GM21526 (cell line): ENCODE data around the gene ZNF33B.
A peak's percentile ranks its signal among the peaks of the same experiment; 100 is the strongest.
"Not testable (repeated sequence)": the region's sequence is repeated elsewhere in the genome, so short reads cannot be mapped to it uniquely, and the experiment has no call there.

ENCODE experiments used
- ATAC-seq: cut with Tn5 transposase; IDR thresholded peaks from one replicate; pipeline ENCODE4 v1.9.1; 2021; ENCODE audit warnings: moderate library complexity; ENCODE audit not compliant: unreplicated experiment, low FRiP score

ZNF33B gene

GRCh38 chr10:42618424-42618823 lies 19.9 kb downstream of the ZNF33B start:
- no peak for ATAC-seq

DNA sequence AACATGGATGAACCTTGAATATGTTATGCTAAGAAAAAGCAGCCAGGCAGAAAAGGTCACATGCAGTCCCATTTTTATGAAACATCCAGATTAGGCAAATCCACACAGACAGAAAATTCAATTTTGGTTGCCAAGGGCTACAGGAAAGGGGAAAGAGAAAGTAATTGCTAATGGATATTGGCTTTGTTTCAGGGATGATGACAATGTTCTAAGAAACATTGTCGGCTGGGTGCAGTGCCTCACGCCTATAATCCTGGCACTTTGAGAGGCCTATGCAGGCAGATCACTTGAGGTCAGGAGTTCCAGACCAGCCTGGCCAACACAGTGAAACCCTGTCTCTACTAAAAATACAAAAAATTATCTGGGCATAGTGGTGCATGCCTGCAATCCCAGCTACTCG lies 23.0 kb downstream of the ZNF33B start:
- ATAC-seq = no peak

GRCh38 chr10:42609872-42610271 lies 28.5 kb downstream of the ZNF33B start:
- no peak for ATAC-seq

DNA sequence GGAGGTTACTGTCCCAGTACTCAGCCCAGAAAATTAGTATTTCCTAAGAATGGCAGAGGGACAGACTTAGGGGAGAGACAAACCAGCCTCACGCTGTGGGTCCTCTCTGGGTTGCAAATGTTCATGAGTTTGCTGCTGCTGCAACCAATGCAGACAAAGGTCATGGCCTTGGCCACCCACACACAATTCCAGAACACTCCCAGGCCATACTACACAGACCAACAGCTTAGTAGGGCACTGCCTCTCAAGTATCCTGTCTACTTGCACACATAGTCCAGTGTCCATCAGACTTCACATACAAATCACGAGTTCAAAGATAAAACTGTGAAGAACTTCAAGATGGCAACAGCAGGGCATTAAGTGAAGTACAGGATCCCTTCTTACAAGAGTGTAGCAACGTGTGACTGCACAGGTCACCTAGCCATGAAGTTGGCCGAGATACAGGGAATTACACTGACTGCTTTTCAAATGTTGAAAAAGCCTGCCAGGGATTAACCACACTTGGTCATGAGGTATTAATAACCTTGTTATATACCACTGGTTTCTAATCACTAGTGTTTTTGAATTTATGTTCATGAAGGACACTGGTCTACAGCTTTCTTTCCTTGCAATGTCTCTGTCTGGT lies 40.0 kb downstream of the ZNF33B start:
- no peak for ATAC-seq

- no peak for ATAC-seq
These were observed 42.2 kb downstream of the ZNF33B start for GRCh38 chr10:42596196-42596595.

DNA sequence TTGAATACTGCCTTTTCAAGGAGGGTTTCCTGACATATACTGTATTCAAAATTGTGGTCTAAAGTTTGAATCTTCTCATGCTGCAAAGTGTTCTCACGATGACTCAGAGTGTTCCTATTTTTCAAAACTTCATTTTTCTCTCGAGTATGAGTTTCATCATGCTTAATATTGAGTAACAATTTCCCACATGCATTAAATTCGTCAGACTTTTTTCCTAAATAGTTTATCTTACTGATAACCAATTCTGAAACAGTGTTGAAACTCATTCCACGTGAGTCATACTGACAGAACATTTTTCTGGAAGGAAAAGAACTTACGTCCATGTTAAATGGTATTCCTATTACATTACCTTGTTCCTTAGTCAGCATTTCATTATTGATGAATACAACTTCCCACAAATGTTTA lies 44.1 kb downstream of the ZNF33B start:
- ATAC-seq = no peak

DNA sequence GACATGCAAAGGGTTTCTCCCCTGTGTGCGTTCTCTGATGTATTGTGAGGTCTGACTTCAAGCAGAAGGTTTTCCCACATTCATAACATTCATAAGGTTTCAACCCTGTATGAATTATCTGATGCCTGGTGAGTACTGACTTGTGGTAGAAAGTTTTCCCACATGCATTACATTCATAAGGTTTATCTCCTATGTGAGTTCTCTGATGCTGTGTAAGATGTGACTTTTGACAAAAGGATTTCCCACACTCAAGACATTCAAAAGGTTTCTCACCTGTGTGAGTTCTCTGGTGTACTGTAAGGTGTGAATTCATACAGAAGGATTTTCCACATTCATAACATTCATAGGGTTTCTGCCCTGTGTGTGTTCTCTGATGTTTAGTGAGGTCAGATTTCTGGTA lies 45.1 kb downstream of the ZNF33B start:
- no peak for ATAC-seq

GRCh38 chr10:42583828-42584227 lies 54.5 kb downstream of the ZNF33B start:
- no peak for ATAC-seq

DNA sequence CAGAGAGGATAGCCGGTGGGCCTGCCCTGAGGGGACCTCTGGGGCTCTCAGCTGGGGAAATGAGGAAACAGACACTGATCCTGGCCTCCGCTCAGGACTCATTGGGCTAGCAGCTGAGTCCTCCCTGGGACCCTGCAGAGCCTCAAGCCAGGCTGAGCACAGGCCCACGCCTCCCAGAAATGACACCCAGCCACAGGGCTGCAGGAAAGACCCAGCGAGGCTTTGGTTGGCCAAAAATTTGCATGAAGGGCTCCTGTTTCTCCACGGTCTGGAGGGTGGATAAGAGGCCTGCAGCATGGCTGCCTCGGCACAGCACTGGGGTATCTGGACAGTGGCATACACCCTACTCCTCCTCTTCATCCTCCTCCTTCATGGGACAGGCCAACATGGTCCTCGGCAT lies 60.4 kb downstream of the ZNF33B start:
- ATAC-seq = no peak

- ATAC-seq = no peak
These were observed 62.0 kb downstream of the ZNF33B start for GRCh38 chr10:42576338-42576737.

DNA sequence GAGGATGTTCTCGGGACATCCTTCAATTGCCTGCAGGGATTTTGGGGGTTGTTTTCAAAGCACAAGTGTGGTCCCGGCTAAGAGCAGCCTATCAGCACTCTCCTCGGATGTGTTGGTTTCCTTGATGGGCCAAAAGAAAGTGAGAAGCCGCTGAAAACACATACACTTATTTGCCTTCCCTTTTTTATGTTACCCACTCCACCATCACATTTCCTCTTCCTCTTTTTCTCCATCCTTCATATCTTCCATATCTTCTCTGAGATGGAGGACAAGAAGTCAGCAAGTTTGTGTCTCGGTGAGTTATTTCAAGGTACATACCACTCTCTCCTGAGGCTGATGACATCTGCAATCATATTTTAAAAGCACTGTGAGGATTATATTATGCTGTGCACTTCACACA lies 64.0 kb downstream of the ZNF33B start:
- ATAC-seq = no peak

GRCh38 chr10:42556931-42557330 lies 81.4 kb downstream of the ZNF33B start:
- no peak for ATAC-seq

DNA sequence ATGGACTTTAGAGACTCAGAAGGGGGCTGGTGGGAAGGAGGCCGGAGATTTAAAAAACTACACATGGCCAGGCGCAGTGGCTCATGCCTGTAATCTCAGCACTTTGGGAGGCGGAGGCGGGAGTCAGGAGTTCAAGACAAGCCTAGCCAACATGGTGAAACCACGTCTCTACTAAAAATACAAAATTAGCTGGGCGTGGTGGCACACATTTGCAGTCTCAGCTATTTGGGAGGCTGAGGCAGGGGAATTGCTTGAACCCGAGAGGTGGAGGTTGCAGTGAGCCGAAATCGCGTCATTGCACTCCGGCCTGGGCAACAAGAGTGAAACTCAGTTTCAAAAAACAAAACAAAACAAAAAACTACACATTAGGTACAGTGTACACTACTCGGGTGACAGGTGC lies 84.8 kb downstream of the ZNF33B start:
- ATAC-seq = not testable (repeated sequence)

GRCh38 chr10:42553064-42553407 lies 85.3 kb downstream of the ZNF33B start:
- ATAC-seq = peak; percentile 36

GRCh38 chr10:42552188-42553063 lies 85.9 kb downstream of the ZNF33B start:
- ATAC-seq = peak; percentile 93

DNA sequence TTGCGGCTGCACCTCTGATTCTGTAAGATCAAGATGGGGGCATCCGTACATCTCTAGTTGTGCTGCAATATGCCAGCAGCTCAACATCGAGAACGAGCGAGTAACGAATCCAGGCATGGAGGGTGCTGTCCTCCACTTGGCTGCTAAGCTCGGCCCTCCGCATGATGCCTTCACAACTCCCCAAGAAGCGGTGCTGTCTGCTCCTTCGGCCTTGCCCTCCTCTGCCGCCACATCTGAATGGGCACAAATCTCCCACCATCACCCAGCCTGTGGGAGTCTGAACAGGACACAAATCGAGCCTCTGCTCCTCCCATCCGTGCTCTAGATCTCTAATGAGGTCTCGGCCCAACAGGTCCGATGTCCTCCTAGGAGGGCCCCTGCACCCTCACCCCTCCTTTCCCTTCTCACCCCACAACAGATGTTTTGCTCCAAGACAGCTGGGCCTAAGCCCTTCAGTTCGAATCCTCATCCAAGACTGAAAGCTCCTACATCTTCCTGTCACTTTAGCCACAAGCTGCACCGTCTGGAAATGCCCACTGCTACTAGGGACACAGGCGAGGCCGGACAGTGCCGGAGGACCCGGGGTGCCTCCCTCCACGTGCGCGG lies 86.7 kb downstream of the ZNF33B start:
- no peak for ATAC-seq

DNA sequence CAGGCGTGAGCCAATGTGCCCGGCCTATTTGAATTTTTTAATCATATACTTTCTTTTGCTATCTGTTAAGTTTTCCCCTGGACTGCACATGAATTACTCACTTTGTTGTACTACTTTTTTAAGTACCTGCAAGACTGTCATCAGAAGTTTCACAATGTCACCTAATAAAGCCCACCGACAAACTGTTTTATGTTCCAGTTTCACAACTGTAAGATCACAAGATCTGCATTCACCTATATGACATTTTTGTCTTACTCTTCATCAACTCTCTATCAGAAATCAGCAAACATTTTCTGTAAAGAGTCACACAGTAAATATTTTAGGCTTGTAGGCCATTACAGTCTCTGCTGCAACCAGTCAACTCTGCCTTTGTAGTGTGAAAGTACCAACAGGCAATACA lies 88.5 kb downstream of the ZNF33B start:
- no peak for ATAC-seq

DNA sequence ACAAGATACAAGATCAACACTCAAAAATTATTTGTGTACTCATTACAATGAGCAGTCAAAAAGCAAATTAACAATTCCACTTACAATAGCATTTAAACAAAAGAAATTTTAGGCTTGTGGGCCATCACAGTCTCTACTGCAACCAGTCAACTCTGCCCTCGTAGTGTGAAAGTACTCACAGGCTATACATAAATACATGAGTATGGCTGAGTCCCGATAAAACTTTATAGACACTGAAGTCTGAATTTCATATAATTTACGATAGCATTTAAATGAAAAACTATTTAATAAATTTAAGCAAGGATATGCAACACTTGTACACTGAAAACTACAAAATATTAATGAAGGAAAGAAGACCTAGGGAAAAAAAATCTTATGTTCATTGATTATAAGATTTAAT lies 90.1 kb downstream of the ZNF33B start:
- no peak for ATAC-seq

DNA sequence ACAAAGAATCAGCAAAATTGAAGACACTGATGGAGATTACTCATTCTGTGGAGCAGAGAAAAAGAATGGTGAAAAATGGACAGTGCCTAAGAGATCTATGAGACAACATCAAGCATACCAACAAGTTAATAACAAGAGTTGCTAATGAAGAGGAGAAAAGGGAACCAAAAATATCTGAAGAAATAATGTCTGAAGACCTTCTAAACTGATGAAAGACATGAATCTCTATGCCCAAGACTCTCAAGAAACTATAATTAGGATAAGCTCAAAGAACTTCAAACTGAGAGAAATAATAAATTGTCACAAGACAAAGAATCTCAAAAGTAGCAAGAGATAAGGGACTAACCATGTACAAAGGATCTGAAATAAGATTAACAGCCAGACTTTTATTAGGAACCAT lies 93.4 kb downstream of the ZNF33B start:
- no peak for ATAC-seq

DNA sequence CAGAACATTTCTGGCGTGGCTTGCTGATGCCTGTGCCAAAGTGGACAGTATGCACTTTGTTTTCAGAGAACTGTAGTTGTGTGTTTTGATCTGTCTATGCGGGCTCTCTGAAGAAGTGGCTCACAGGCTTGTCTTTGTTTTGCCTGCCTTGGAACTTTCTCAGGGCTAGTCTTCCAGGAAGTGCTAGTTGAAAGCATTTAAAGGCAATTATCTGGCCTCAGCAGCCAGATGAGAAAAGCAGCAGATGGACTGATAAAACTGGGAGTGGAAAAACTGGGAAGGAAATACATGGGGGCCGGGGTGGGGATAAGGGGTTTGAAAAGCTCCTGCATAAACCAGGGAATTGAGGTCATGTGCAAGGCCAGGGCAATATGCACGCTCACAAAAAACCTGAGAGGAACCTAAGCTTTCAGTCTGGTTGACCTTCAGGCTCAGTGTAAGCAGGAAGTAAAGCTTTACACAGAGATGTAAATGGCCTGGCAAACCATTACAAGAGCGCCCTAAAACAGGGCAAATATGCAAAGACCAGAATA lies 94.5 kb downstream of the ZNF33B start:
- no peak for ATAC-seq
